Brain pericyte (primary cell): Measurements from ENCODE around the gene AFMID.
"Not testable (repeated sequence)": the region's sequence is repeated elsewhere in the genome, so short reads cannot be mapped to it uniquely, and the experiment has no call there.

Experiments used
- DNase-seq: peaks from one replicate; pipeline ENCODE4 v3.0.0-alpha.2; 2012; ENCODE audit warnings: low read depth, low spot score

AFMID gene

GRCh38 chr17:78154903-78155811, 32.0 kb upstream of the AFMID start:
- DNase-seq: no peak

GRCh38 chr17:78159575-78160158, 27.5 kb upstream of the AFMID start:
- no peak for DNase-seq

- DNase-seq: no peak
These were observed 23.0 kb upstream of the AFMID start for GRCh38 chr17:78163881-78164747.

- DNase-seq: no peak
These were observed 22.2 kb upstream of the AFMID start for GRCh38 chr17:78164748-78165607.

GRCh38 chr17:78166416-78166815, 20.7 kb upstream of the AFMID start:
- DNase-seq: no peak

GRCh38 chr17:78168242-78168902, 18.8 kb upstream of the AFMID start, which contains the start of gene SYNGR2:
Gene SYNGR2, plus strand, starts transcription at chr17:78168581. Its CDS starts 36 bp downstream, at chr17:78168617.
- no peak for DNase-seq

- DNase-seq: no peak
These were observed 18.0 kb upstream of the AFMID start for GRCh38 chr17:78168903-78169793.

GRCh38 chr17:78170692-78171590, 16.2 kb upstream of the AFMID start:
- DNase-seq: no peak

- DNase-seq: not testable (repeated sequence)
These were observed 15.4 kb upstream of the AFMID start for GRCh38 chr17:78171591-78172248.

- DNase-seq: no peak
These were observed 14.7 kb upstream of the AFMID start for GRCh38 chr17:78172249-78173051.

- DNase-seq: no peak
These were observed 14.0 kb upstream of the AFMID start for GRCh38 chr17:78173097-78173715.

- DNase-seq: no peak
These were observed 12.8 kb upstream of the AFMID start for GRCh38 chr17:78174346-78174869.

GRCh38 chr17:78174870-78175642, 12.1 kb upstream of the AFMID start:
- DNase-seq: no peak

- DNase-seq: no peak
These were observed 11.6 kb upstream of the AFMID start for GRCh38 chr17:78175643-78175981.

- no peak for DNase-seq
These were observed 10.6 kb upstream of the AFMID start for GRCh38 chr17:78176548-78177025.

- DNase-seq: no peak
These were observed 7.8 kb upstream of the AFMID start for GRCh38 chr17:78179372-78179771.
